Measurements from ENCODE around the gene B3GAT1.
"Not testable (repeated sequence)": the region's sequence is repeated elsewhere in the genome, so short reads cannot be mapped to it uniquely, and the experiment has no call there.

The B3GAT1 gene

DNA sequence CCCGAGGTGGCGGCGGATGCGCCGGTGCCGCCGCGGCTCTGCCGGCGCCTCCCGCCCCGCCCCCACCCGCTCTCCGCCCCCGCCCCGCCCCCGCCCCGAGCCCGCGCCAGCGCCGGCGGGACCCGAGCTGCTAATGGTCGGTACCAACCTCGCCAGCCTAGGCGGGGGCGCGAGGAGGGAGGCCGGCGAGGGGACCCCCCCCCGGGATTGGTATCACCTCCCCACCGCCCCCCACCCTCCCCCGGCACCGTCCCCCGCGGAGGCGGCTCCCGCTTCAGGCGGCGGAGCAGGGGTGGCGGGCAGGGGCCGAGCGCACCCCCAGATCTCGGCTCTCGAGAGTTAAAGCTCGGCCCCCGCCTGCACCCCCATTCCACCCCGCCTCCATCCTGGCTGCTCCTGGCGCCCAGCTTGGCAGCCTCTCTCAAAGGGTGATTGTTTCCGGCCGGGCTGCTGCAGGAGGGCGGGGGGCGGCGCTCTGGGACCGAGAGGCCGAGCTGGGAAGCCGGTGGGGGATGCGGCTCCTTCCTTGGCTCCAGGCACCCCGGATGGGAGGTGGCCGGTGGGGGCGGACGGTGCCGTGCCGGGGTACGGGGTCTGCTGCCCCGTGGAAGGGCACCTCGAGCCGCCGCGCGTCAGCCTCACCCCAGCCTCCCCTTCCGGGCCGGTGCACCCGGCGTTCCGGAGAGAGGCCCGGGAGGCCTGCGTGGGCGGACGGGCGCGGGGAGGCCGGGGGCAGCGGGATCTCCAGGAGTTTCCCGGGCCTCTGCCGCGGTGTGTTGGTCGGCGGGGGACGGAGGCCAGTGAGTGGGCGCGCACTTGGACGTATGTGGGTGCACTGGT is at the start of gene B3GAT1:
Gene B3GAT1, minus strand, starts transcription at position 40 of the 840 bp plus-strand sequence. CDS start 24,583 bp downstream, outside the sequence.
- DNase-seq: no peak

GRCh38 chr11:134461621-134462020 is 49.6 kb upstream of the B3GAT1 start:
- no peak for DNase-seq

- no peak for DNase-seq
These were observed 48.8 kb upstream of the B3GAT1 start for GRCh38 chr11:134460881-134461280.

DNA sequence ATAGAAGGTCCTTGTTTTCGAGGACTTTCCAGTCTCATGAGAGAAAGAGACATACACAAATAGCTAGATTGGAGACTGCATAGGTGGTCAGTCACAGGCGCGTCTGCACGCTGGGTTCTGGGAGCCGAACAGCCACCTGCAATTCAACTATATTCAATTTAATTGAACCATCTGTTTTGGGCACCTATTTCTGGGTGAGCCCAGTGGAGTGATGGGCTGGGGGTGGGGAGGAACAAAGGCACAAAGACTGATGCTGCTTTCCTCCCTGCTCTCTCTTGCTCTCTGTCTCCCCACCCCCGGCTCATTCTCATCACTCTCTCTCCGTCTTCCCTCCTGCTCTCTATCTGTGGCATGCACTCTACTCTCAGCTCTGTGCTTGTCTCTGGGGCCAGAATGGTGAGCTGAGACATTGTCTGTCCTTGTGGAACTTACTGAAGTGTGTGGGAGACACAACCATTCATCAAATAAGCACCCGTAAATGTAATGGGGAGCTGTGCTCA is 48.1 kb upstream of the B3GAT1 start:
- DNase-seq: no peak

DNA sequence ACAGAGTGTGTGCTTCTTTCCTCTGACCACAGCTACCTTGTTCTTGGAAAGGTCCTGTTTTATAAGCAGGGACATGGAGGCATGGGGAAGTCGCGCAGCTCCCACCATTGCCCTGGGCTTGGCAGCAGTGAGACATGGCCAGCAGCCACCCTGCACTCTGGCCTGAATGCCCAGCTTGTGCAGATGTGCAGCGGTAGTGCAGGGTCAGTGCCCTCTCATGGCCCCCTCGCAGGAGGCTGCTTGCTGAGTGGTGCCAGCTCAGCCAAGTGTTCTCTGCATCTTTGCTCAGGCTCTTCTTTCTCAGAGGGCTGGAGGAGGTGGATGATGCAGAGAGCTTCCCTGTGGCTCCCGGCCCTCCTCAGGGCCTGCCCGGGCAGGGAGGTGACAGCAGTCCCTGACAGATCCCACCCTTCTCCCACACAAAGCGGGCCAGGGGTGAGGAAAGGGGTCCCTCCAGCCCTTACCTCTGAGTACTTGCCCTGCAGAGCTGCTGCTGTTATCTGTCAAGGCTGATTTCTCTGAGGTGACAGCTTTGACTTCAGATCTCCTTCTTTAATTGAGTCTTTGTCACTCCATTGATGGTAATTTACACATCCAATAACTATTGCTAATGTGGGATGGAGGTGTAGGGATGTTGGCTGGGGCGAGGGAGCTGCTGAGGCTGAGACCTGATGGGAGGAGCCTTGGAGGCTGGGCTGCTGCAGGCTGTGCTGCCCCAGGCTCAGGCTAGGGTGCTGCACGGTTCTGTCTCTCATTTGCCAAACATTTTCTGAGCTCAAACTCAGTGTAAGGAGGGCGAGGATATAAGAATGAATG is 47.4 kb upstream of the B3GAT1 start:
- DNase-seq: no peak

- DNase-seq: not testable (repeated sequence)
These were observed 45.5 kb upstream of the B3GAT1 start for GRCh38 chr11:134457411-134458007.

- DNase-seq: no peak
These were observed 43.5 kb upstream of the B3GAT1 start for GRCh38 chr11:134455516-134455915.

DNA sequence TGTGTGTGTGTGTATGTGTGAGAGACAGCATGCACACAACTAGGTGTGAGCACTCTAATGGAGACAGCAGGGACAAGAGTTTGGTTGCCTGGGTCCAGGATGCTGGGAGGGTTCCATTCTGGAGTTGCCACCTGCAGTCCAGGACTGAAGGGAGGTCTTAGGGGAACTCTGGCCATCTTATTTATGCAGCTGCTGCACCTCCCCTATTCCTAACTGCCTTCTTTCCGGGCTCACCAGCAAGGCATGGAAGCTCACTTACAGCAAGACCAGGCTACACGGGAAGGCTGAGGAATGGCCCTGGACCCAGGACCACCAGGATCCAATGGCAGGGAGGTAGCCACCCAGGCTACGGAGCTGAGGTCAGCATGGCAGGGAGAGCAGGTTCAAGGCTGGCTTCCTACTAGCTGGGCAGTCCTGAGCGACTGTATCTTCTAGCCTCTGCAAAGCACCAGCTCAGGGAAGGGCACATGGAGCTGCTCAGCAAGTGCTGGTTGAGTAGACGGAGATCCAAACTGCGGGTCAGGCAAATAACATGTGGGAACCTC is 42.2 kb upstream of the B3GAT1 start:
- DNase-seq: no peak

- DNase-seq: no peak
These were observed 41.4 kb upstream of the B3GAT1 start for GRCh38 chr11:134453441-134453840.

GRCh38 chr11:134452838-134453155 is 40.8 kb upstream of the B3GAT1 start:
- DNase-seq: no peak

- no peak for DNase-seq
These were observed 40.2 kb upstream of the B3GAT1 start for GRCh38 chr11:134452026-134452837.

DNA sequence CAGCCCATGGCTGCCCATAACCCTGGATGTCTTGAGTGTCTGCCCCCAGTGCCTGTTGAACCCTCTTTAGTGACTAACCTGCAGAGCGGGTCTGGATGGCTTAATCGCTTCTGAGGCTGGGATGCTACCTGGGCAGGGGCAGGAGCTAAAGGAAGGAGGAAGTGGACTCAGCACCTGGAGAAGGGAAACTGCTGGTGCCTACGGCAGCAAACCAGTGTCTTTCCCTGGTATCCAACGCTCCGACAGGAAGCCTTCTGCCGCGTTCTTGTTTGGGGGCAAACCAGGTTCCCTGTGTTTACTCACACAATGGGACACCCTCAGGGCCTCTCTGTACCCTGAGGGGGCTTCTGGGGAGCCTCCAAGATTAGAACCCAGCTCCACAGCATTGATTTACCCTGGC is 38.1 kb upstream of the B3GAT1 start:
- no peak for DNase-seq

DNA sequence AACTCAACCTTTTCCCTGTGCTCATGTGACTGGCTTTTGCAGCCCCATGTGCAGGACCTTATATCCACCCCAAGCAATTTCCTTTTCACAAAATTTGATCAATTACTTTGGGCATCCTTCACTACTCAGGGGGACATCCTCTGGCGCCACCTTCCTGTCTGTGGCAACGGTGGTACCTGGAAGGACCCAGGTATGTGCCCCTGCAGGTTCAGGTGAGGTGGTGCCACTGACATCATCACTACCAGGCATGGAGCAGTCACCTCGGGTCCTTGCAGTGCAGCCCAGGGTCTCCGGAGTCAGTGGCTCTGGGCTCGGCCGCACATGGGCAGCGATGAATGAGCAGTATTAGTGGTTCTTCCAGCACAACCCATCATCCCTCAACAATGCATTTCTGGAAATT is 37.7 kb upstream of the B3GAT1 start:
- DNase-seq: no peak

DNA sequence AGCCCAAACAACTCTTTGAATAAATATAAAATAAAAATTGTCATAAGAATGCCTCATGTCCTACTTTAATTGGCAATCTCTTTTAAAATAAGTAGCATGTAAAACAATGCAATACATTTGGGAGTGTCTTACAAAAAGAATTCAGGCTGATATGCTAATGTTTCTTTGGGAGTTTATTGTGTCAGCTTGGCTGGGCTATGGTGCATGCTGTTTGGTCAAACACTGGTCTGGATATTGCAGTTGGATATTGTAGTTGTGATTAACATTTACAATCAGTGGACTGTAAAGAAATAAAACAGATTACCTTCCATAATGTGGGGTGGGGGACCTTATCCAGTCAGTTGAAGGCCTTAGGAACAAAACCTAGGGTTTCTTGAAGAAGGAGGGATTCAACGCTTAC is 37.0 kb upstream of the B3GAT1 start:
- no peak for DNase-seq

- no peak for DNase-seq
These were observed 35.7 kb upstream of the B3GAT1 start for GRCh38 chr11:134447696-134448095.

- no peak for DNase-seq
These were observed 33.7 kb upstream of the B3GAT1 start for GRCh38 chr11:134445601-134446325.

- DNase-seq: not testable (repeated sequence)
These were observed 32.4 kb upstream of the B3GAT1 start for GRCh38 chr11:134444160-134445108.

DNA sequence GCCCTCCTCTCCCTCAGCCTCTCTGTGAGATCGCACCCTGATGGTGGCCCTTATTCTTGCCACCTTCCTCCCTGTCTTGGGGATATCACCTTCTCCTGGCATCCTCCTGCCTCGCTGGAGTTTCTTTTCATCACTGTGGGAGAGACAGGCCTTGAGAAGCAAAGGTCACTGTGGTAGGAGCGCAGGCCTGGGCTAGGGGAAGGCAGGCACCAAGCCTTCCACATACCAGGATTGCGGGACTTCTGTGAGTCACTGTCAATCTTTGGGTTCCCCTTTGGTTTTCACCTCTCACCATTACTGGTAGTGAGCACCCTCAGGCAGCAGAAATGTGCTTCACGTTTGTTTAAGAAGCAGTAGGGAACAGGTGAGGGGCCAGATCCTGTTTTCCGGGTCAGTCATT is 31.2 kb upstream of the B3GAT1 start:
- no peak for DNase-seq

DNA sequence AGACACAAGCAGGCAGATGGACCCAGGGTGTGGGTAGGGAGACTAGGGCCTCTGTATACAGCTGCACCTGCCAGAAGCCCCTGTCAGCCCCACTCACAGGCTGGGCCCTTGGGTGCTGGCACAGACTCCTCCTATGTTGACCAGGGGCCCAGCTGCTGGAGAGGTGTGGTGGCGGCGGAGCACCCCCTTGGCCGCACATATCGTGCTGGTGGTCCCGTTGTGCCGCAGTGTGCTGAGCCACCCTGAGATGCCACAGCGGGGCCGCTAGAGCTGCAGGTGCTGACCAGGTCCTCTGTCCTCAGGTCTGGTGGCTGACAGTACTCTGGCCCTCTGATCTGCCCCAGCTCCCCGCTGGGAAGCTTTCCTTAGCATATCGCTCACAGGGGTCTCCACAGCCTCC is 30.2 kb upstream of the B3GAT1 start:
- DNase-seq: no peak

DNA sequence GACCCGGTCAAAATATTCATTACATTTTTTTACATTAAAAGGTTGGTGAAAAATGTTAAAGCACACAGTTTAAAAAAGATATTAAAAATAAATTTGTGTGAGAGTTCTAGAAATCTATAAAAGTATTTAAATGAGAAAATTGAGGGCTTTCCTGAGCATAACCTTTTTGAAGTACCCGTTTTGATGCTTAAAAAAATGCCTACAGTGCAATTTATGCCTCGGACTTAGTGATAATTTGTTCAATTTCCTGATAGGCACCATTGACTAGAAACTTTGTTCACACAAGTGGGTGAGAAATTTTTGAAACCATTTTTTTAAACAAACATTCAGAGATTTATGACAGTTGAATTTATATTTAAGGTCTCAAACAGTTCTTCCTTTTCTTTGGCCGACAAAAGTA is 29.7 kb upstream of the B3GAT1 start:
- DNase-seq: no peak

DNA sequence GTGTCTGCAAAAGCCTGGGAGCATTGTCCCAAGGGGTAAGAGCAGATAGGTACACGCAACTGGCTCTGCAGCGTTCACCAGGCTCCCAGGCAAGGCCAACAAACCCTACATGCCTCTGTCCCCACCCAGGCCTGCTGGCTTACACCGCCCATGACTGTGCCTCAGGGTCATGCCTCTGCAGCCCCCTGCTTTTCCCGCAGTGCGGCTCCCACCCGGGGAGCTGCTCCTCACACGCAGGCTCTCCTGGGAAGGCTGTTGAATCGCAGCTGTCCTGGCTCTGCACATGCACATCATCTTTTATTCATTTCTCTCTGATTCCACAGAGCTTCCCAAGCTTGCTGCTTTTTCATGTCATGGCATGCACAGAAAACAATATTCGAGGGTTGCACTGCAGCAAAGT is 29.2 kb upstream of the B3GAT1 start:
- DNase-seq: no peak

Data from NCI-H1417 treated with DMSO at 0.1 percent for 48 hours (cell line).